ENCODE results near the gene RBM18. TPM values are rescaled to one million over a fixed set of nuclear protein-coding genes. Genes with fewer than 3 reads are reported as not detected.

The RBM18 gene
- total RNA-seq, 1 experiment from 2014 or later, result 30.8 TPM

DNA sequence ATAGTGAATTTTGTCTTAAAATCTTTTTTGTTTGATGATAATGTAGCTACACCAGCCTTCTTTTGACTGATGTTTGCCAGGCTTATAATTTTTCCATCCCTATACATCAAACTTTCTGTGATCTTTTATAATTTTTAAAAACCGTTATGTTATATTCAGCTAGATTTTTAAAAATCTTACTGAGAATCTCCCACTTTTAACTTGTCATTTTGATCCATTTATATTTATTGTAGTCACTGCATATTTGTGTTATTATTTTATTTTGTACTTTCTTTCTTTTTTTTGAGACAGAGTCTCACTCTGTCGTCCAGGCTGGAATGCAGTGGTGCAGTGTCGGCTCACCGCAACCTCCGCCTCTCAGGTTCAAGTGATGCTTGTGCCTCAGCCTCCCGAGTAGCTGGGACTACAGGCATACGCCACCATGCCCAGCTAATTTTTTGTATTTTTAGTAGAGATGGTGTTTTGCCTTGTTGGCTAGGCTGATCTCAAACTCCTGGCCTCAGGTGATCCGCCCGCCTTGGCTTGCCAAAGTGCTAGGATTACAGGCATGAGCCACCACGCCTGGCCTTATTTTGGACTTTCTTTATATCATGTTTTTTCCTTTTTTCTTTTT lies 12.8 kb upstream of the RBM18 start:
- intact Hi-C loops (cut with micrococcal nuclease; ENCODE audit: unreplicated experiment), result no loop called here
- Histone ChIP-seq H3K4me3 (ENCODE audit: low read depth, low read length, poor library complexity, severe bottlenecking) (no peak overlapping the region), H3K36me3 (ENCODE audit: insufficient read depth, low read length, poor library complexity, severe bottlenecking) (peaks cover 28% of the 10 kb centered on the region), H3K27me3 (replicated peaks; ENCODE audit: insufficient read depth, low read depth, low read length, poor library complexity) (no peaks in the 10 kb centered on the region), H3K27ac (ENCODE audit: low read depth, low read length, poor library complexity, severe bottlenecking) (no peak overlapping the region), H3K4me1 (ENCODE audit: insufficient read depth, low read length, poor library complexity, severe bottlenecking) (no peaks in the 10 kb centered on the region), H3K9me3 (ENCODE audit: low read depth, low read length, poor library complexity, severe bottlenecking) (peaks cover 21% of the 10 kb centered on the region)
- TF ChIP-seq, protein P1, sequence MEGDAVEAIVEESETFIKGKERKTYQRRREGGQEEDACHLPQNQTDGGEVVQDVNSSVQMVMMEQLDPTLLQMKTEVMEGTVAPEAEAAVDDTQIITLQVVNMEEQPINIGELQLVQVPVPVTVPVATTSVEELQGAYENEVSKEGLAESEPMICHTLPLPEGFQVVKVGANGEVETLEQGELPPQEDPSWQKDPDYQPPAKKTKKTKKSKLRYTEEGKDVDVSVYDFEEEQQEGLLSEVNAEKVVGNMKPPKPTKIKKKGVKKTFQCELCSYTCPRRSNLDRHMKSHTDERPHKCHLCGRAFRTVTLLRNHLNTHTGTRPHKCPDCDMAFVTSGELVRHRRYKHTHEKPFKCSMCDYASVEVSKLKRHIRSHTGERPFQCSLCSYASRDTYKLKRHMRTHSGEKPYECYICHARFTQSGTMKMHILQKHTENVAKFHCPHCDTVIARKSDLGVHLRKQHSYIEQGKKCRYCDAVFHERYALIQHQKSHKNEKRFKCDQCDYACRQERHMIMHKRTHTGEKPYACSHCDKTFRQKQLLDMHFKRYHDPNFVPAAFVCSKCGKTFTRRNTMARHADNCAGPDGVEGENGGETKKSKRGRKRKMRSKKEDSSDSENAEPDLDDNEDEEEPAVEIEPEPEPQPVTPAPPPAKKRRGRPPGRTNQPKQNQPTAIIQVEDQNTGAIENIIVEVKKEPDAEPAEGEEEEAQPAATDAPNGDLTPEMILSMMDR (conservative IDR thresholded peaks at IDR 0.05; ENCODE audit: low read depth, low read length), result no peak
- no peak for TF ChIP-seq EZH2 (IDR thresholded peaks at IDR 0.05; ENCODE audit: borderline replicate concordance, low read depth, low read length, poor library complexity, severe bottlenecking)
- POLR2A ChIA-PET (ENCODE audit: low non-redundant PET), result no interaction called here
- no TSS peak for BruUV-seq (replicated peaks)
- no peak for DNase-seq (ENCODE audit: low spot score)
- CTCF ChIA-PET, result no interaction called here

DNA sequence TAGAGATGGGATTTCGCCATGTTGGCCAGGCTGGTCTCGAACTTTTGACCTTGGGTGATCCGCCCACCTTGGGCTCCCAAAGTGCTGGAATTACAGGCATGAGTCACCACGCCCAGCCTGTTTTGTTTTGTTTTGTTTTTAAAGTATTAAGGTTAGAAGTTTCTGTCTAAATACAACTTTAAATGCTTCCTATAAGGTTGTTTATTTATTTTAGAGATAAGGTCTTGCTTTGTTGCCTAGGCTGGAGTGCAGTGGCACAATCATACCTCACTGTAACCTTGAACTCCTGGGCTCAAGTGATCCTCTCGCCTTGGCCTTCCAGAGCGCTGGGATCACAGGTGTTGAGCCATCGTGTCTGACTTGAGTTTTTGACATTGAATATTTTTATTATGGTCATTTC lies 11.5 kb upstream of the RBM18 start:
- H3K9me3 ChIP-seq (ENCODE audit: low read depth, low read length, poor library complexity, severe bottlenecking), result peaks cover 21% of the 10 kb centered on the region
- H3K4me1 ChIP-seq (ENCODE audit: insufficient read depth, low read length, poor library complexity, severe bottlenecking), result no peaks in the 10 kb centered on the region
- no peaks in the 10 kb centered on the region for H3K27me3 ChIP-seq (replicated peaks; ENCODE audit: insufficient read depth, low read depth, low read length, poor library complexity)
- intact Hi-C loops (cut with micrococcal nuclease; ENCODE audit: unreplicated experiment), result no loop called here
- H3K4me3 ChIP-seq (ENCODE audit: low read depth, low read length, poor library complexity, severe bottlenecking), result no peak overlapping the region
- no peak for DNase-seq (ENCODE audit: low spot score)
- BruUV-seq (replicated peaks), result no TSS peak
- TF ChIP-seq, protein P1 (conservative IDR thresholded peaks at IDR 0.05; ENCODE audit: low read depth, low read length), result no peak
- ChIA-PET POLR2A (ENCODE audit: low non-redundant PET) (no interaction called here), CTCF (no interaction called here)
- H3K36me3 ChIP-seq (ENCODE audit: insufficient read depth, low read length, poor library complexity, severe bottlenecking), result peaks cover 37% of the 10 kb centered on the region
- H3K27ac ChIP-seq (ENCODE audit: low read depth, low read length, poor library complexity, severe bottlenecking), result no peak overlapping the region

DNA sequence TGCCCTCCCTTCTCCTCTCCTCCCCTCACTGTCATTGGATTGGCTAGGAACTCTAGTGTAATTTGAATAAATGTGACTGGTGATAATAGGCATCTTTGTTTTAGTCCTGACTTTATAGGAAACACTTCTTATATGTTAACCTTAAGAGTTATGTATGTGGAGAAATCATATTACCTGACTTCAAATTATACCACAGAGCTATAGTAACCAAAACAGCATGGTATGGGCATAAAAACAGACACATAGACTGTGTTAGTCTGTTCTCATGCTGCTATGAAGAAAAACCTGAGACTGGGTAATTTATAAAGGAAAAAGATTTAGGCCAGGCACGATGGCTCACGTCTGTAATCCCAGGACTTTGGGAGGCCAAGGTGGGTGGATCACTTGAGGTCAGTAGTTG lies 9.4 kb upstream of the RBM18 start:
- intact Hi-C loops (cut with micrococcal nuclease; ENCODE audit: unreplicated experiment), result no loop called here
- DNase-seq (ENCODE audit: low spot score), result no peak
- ChIA-PET CTCF (no interaction called here), POLR2A (ENCODE audit: low non-redundant PET) (no interaction called here)
- H3K27me3 ChIP-seq (replicated peaks; ENCODE audit: insufficient read depth, low read depth, low read length, poor library complexity), result no peaks in the 10 kb centered on the region
- H3K9me3 ChIP-seq (ENCODE audit: low read depth, low read length, poor library complexity, severe bottlenecking), result peaks cover 21% of the 10 kb centered on the region
- H3K27ac ChIP-seq (ENCODE audit: low read depth, low read length, poor library complexity, severe bottlenecking), result no peak overlapping the region
- no TSS peak for BruUV-seq (replicated peaks)
- no peaks in the 10 kb centered on the region for H3K4me1 ChIP-seq (ENCODE audit: insufficient read depth, low read length, poor library complexity, severe bottlenecking)
- peaks cover 34% of the 10 kb centered on the region for H3K36me3 ChIP-seq (ENCODE audit: insufficient read depth, low read length, poor library complexity, severe bottlenecking)
- no peak for TF ChIP-seq EZH2 (IDR thresholded peaks at IDR 0.05; ENCODE audit: borderline replicate concordance, low read depth, low read length, poor library complexity, severe bottlenecking)
- TF ChIP-seq, protein P1 (conservative IDR thresholded peaks at IDR 0.05; ENCODE audit: low read depth, low read length), result no peak
- no peak overlapping the region for H3K4me3 ChIP-seq (ENCODE audit: low read depth, low read length, poor library complexity, severe bottlenecking)
